ENCODE measurements around the gene TMCC3. TPM values are rescaled to one million over a fixed set of nuclear protein-coding genes. Genes with fewer than 3 reads are reported as not detected.

TMCC3 gene
- total RNA-seq (2014; rRNA removed; shearing (Covaris generic)), result 0.11 and 0.13 TPM in 2 replicates
- 0.32 and 0.46 TPM in 2 replicates for polyA plus RNA-seq (2016; fragmentation: Nextera tagmentation; extraction: Ambion mirVana)

- peak; percentile 62 for DNase-seq
- Histone ChIP-seq H3F3A (ENCODE audit: insufficient read depth) (peaks cover 6% of the 10 kb centered on the region), H3K4me2 (ENCODE audit: unreplicated experiment) (peak within 1 kb of the TSS; percentile 51), H3K27me3 (replicated peaks; ENCODE audit: insufficient read depth) (0 out of 2 replicates have a peak, but pooled peaks cover 5% of the 10 kb centered on the region), H3K36me3 (ENCODE audit: low read depth) (no peaks in the 10 kb centered on the region), H2AFZ (peak within 1 kb of the TSS; percentile 78), H3K79me2 (ENCODE audit: insufficient read depth) (no peaks in the 10 kb centered on the region), H4K20me1 (ENCODE audit: insufficient read depth) (no peaks in the 10 kb centered on the region), H3K9ac (no peak within 1 kb of the TSS; the same call in 1 of the 2 replicates), H3K9me2 (ENCODE audit: insufficient read depth) (no peaks in the 10 kb centered on the region), H3K4me1 (ENCODE audit: insufficient read depth) (no peaks in the 10 kb centered on the region; the same call in 1 of the 2 replicates), H3K9me3 (ENCODE audit: low read depth) (no peaks in the 10 kb centered on the region), H3K4me3 (peak within 1 kb of the TSS; percentile 59), H3K27ac (no peak within 1 kb of the TSS)
- in situ Hi-C loops (cut with MboI), result no loop called here
- TF ChIP-seq EZH2phosphoT487 (IDR thresholded peaks at IDR 0.05; ENCODE audit: insufficient read depth, low read depth), result no peak
- TF ChIP-seq EZH2 (IDR thresholded peaks at IDR 0.05; ENCODE audit: insufficient read depth, poor library complexity, severe bottlenecking), result no peak
- 3 to 4% methylated on average over 17 to 23 of the region's 82 CpGs for WGBS, 2 experiments (ENCODE audit: low coverage in 1 of 2, low lambda C conversion rate in 2 of 2, missing lambda C conversion rate in 2 of 2)
Measured at GRCh38 chr12:94650143-94651056, at the start of gene TMCC3. TSS of gene TMCC3 (minus strand) at chr12:94650557. CDS start at chr12:94650430, 127 bp downstream.

- Histone ChIP-seq H3K79me2 (ENCODE audit: insufficient read depth) (no peaks in the 10 kb centered on the region), H3K4me2 (ENCODE audit: unreplicated experiment) (no peak overlapping the region), H3K9me3 (ENCODE audit: low read depth) (no peaks in the 10 kb centered on the region), H3K4me1 (ENCODE audit: insufficient read depth) (peaks cover 8% of the 10 kb centered on the region), H3K27me3 (replicated peaks; ENCODE audit: insufficient read depth) (no peaks in the 10 kb centered on the region), H4K20me1 (ENCODE audit: insufficient read depth) (no peaks in the 10 kb centered on the region), H3K9ac (no peak overlapping the region), H2AFZ (no peak overlapping the region), H3K36me3 (ENCODE audit: low read depth) (no peaks in the 10 kb centered on the region), H3F3A (ENCODE audit: insufficient read depth) (peaks cover 14% of the 10 kb centered on the region; the same call in 1 of the 2 replicates), H3K27ac (no peak overlapping the region), H3K4me3 (no peak overlapping the region), H3K9me2 (ENCODE audit: insufficient read depth) (no peaks in the 10 kb centered on the region)
- 6 to 10% methylated on average over 1 of the region's 1 CpG for WGBS, 2 experiments (ENCODE audit: low coverage in 1 of 2, low lambda C conversion rate in 2 of 2, missing lambda C conversion rate in 2 of 2)
- in situ Hi-C loops (cut with MboI), result no loop called here
- DNase-seq, result peak; percentile 10
- TF ChIP-seq EZH2phosphoT487 (IDR thresholded peaks at IDR 0.05; ENCODE audit: insufficient read depth, low read depth) (no peak), EZH2 (IDR thresholded peaks at IDR 0.05; ENCODE audit: insufficient read depth, poor library complexity, severe bottlenecking) (no peak)
Measured at GRCh38 chr12:94699801-94700200, 49.4 kb upstream of the TMCC3 start.

- Histone ChIP-seq H3K27ac (no peak overlapping the region), H3K9me2 (ENCODE audit: insufficient read depth) (no peaks in the 10 kb centered on the region), H3K9me3 (ENCODE audit: low read depth) (no peaks in the 10 kb centered on the region), H2AFZ (no peak overlapping the region), H3K4me2 (ENCODE audit: unreplicated experiment) (no peak overlapping the region), H3K4me1 (ENCODE audit: insufficient read depth) (no peaks in the 10 kb centered on the region), H3K9ac (no peak overlapping the region), H3K4me3 (no peak overlapping the region), H3F3A (ENCODE audit: insufficient read depth) (peaks cover 2% of the 10 kb centered on the region; the same call in 1 of the 2 replicates), H3K27me3 (replicated peaks; ENCODE audit: insufficient read depth) (0 out of 2 replicates have a peak, but pooled peaks cover 3% of the 10 kb centered on the region), H3K79me2 (ENCODE audit: insufficient read depth) (no peaks in the 10 kb centered on the region), H3K36me3 (ENCODE audit: low read depth) (no peaks in the 10 kb centered on the region), H4K20me1 (ENCODE audit: insufficient read depth) (no peaks in the 10 kb centered on the region)
- 57% methylated on average over 3 of the region's 3 CpGs for WGBS, 2 experiments (ENCODE audit: low coverage in 1 of 2, low lambda C conversion rate in 2 of 2, missing lambda C conversion rate in 2 of 2)
- DNase-seq, result no peak
- TF ChIP-seq EZH2 (IDR thresholded peaks at IDR 0.05; ENCODE audit: insufficient read depth, poor library complexity, severe bottlenecking) (no peak), EZH2phosphoT487 (IDR thresholded peaks at IDR 0.05; ENCODE audit: insufficient read depth, low read depth) (no peak)
- in situ Hi-C loops (cut with MboI), result no loop called here
Measured at GRCh38 chr12:94698578-94698977, 48.2 kb upstream of the TMCC3 start.

- H2AFZ ChIP-seq, result no peak overlapping the region
- H3K4me1 ChIP-seq (ENCODE audit: insufficient read depth), result no peaks in the 10 kb centered on the region
- TF ChIP-seq EZH2 (IDR thresholded peaks at IDR 0.05; ENCODE audit: insufficient read depth, poor library complexity, severe bottlenecking) (no peak), EZH2phosphoT487 (IDR thresholded peaks at IDR 0.05; ENCODE audit: insufficient read depth, low read depth) (no peak)
- H3K79me2 ChIP-seq (ENCODE audit: insufficient read depth), result no peaks in the 10 kb centered on the region
- in situ Hi-C loops (cut with MboI), result no loop called here
- H3K9me2 ChIP-seq (ENCODE audit: insufficient read depth), result no peaks in the 10 kb centered on the region
- H3K27ac ChIP-seq, result no peak overlapping the region
- H3K27me3 ChIP-seq (replicated peaks; ENCODE audit: insufficient read depth), result 0 out of 2 replicates have a peak, but pooled peaks cover 5% of the 10 kb centered on the region
- H3K36me3 ChIP-seq (ENCODE audit: low read depth), result no peaks in the 10 kb centered on the region
- no peaks in the 10 kb centered on the region for H4K20me1 ChIP-seq (ENCODE audit: insufficient read depth)
- no peak for DNase-seq
- no peaks in the 10 kb centered on the region for H3F3A ChIP-seq (ENCODE audit: insufficient read depth)
- no peak overlapping the region for H3K9ac ChIP-seq
- H3K4me2 ChIP-seq (ENCODE audit: unreplicated experiment), result no peak overlapping the region
- H3K4me3 ChIP-seq, result no peak overlapping the region
- H3K9me3 ChIP-seq (ENCODE audit: low read depth), result no peaks in the 10 kb centered on the region
Measured at GRCh38 chr12:94697631-94698030, 47.3 kb upstream of the TMCC3 start.
